ENCODE data around the gene TMTC4.

The TMTC4 gene

DNA sequence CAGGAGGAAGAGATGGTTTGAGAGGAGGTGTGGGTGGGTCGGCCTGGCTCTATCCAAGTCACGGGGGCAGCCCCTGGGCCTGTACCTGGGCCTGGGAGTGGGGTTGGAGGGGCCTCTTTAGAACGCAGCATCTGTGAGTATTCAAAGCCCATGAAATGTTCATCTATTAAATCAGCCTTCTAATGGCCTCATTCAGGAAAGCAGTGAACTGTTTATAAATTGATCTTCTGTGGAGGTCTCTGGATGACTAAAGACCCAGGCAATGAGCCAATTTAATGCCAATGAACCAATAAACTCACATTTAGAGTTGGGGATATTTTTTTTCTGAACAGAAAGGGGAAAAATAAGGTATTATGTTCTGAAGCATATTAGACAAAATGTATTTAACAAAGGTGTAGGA is 66.1 kb downstream of the TMTC4 start:
- no peak overlapping the region for H3K4me3 ChIP-seq (ENCODE audit: insufficient read depth, low read depth, low read length)
- no peaks in the 10 kb centered on the region for H3K9me3 ChIP-seq (ENCODE audit: control insufficient read depth, low read length)
- no peaks in the 10 kb centered on the region for H3K4me1 ChIP-seq (ENCODE audit: control insufficient read depth, insufficient read depth, low read length)
- 94% methylated on average over 3 of the region's 3 CpGs for WGBS, 2 experiments
- peaks cover 13% of the 10 kb centered on the region for H3K36me3 ChIP-seq (ENCODE audit: control insufficient read depth, insufficient read depth, low read length)
- no peaks in the 10 kb centered on the region for H3K27me3 ChIP-seq (ENCODE audit: control insufficient read depth, insufficient read depth, low read length, poor library complexity, severe bottlenecking)
- no peak overlapping the region for H3K27ac ChIP-seq (ENCODE audit: insufficient read depth, low read depth, low read length, poor library complexity, severe bottlenecking)

DNA sequence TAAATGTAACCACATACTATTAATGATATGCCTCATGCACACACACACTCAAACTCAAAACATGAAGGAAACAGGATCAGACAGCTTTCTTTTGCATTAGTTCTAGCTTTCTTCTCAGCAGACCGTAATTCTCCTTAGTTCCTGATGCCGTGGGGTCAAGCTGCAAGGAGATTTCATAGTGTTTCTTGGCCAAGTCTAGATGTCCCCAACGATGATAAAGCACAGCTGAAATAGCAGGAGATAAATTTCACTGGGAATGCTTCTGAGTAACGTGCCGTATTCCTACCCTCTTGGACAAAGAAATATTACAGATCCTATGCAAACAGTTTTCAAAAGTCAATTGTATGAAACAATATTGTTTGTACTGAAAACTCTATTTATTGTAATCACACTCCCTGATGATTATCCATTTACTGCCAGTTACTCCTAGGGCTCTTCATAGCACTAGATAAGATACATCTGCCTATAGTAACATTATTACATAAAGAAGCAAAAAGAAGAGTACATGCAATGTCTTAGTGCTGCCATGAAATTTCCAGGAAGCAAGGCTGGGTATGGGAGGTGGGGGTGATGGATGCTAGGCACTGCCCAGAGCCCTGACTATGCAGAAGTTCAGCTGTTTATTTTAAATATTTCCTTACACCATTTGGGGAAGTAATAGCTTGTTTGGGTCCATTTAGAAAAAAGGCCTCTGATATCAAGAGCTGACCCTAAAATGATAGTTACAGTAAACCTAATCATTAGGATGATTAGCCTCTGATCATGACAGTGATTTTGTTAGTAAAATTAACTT is 69.5 kb downstream of the TMTC4 start:
- H3K4me3 ChIP-seq (ENCODE audit: insufficient read depth, low read depth, low read length), result no peak overlapping the region
- WGBS, 2 experiments, result 95 to 98% methylated on average over 5 of the region's 5 CpGs
- H3K27ac ChIP-seq (ENCODE audit: insufficient read depth, low read depth, low read length, poor library complexity, severe bottlenecking), result no peak overlapping the region
- H3K36me3 ChIP-seq (ENCODE audit: control insufficient read depth, insufficient read depth, low read length), result peaks cover 7% of the 10 kb centered on the region
- no peaks in the 10 kb centered on the region for H3K27me3 ChIP-seq (ENCODE audit: control insufficient read depth, insufficient read depth, low read length, poor library complexity, severe bottlenecking)
- no peaks in the 10 kb centered on the region for H3K4me1 ChIP-seq (ENCODE audit: control insufficient read depth, insufficient read depth, low read length)
- no peaks in the 10 kb centered on the region for H3K9me3 ChIP-seq (ENCODE audit: control insufficient read depth, low read length)

DNA sequence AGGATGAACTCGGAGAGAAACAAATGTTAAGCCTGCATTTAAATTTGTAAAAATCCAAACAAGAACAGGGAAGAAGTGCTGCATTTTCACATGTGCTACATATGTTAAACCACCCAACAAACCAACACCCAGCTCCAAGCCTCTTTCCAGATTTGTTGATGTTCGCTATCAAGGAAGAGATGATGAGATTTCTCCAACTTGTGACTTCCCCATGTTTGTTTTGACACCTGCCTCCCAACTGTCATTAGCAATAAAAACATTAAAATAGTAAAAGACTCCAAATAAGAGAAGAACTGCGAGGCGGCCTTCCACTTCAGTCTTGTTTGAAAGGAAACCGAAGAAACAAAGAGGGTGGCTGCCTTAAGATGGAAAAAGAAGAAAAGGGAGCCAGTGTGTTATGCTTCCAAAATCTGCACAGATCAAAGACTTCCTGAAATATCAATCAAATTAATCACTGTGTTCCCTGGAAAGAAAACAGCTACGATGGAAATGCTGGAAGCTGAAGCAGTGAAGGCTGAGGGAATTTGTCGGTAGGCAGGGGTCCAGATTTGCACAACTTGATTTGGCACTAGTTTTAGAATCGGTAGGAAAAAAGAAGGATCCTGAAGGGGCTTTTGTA is 72.0 kb downstream of the TMTC4 start:
- Histone ChIP-seq H3K36me3 (ENCODE audit: control insufficient read depth, insufficient read depth, low read length) (peaks cover 4% of the 10 kb centered on the region), H3K9me3 (ENCODE audit: control insufficient read depth, low read length) (no peaks in the 10 kb centered on the region), H3K4me3 (ENCODE audit: insufficient read depth, low read depth, low read length) (no peak overlapping the region), H3K4me1 (ENCODE audit: control insufficient read depth, insufficient read depth, low read length) (no peaks in the 10 kb centered on the region), H3K27ac (ENCODE audit: insufficient read depth, low read depth, low read length, poor library complexity, severe bottlenecking) (no peak overlapping the region), H3K27me3 (ENCODE audit: control insufficient read depth, insufficient read depth, low read length, poor library complexity, severe bottlenecking) (no peaks in the 10 kb centered on the region)
- 89 to 90% methylated on average over 8 of the region's 8 CpGs for WGBS, 2 experiments

DNA sequence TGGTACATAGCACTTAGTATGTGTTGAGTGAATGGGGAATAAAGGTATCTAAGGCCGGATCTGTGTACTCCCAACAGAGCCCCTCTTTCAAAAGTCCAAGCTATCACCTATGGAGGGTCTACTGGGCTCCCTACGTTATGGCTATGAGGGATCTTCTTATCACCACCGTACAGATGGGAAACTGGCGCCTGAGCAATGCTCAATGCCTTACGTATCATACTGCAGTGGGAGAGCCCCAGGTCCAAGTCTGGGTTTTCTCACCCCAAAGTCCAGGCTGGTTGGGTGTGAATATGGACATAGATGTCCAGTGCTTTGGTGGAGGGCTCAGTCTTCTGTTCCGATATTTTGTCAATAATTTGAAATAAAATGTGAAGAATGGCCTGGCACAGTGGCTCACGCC is 72.9 kb downstream of the TMTC4 start:
- Histone ChIP-seq H3K27me3 (ENCODE audit: control insufficient read depth, insufficient read depth, low read length, poor library complexity, severe bottlenecking) (no peaks in the 10 kb centered on the region), H3K4me1 (ENCODE audit: control insufficient read depth, insufficient read depth, low read length) (no peaks in the 10 kb centered on the region), H3K9me3 (ENCODE audit: control insufficient read depth, low read length) (no peaks in the 10 kb centered on the region), H3K36me3 (ENCODE audit: control insufficient read depth, insufficient read depth, low read length) (peaks cover 3% of the 10 kb centered on the region), H3K4me3 (ENCODE audit: insufficient read depth, low read depth, low read length) (no peak overlapping the region), H3K27ac (ENCODE audit: insufficient read depth, low read depth, low read length, poor library complexity, severe bottlenecking) (no peak overlapping the region)
- 96 to 97% methylated on average over 7 of the region's 7 CpGs for WGBS, 2 experiments

DNA sequence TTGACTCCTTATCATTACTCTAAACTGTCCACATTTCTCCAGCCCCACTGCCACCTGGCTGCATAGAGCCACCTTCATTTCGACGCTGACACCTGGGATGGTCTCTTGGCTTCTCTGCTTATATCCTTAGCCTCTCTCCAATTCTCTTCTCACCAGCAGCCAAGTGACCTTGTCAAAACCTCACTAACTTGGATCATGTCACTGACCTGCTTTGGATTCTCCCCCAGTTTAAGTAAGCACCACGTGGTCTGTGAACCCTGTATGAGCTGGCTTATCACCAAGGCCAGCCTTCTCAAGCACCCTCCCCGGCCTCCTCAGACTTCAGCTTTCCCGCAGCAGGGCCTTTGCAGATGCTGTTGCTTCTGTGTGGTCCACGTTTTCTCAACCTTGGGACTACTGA is 73.7 kb downstream of the TMTC4 start:
- Histone ChIP-seq H3K27ac (ENCODE audit: insufficient read depth, low read depth, low read length, poor library complexity, severe bottlenecking) (no peak overlapping the region), H3K4me1 (ENCODE audit: control insufficient read depth, insufficient read depth, low read length) (no peaks in the 10 kb centered on the region), H3K9me3 (ENCODE audit: control insufficient read depth, low read length) (no peaks in the 10 kb centered on the region), H3K4me3 (ENCODE audit: insufficient read depth, low read depth, low read length) (no peak overlapping the region), H3K36me3 (ENCODE audit: control insufficient read depth, insufficient read depth, low read length) (no peaks in the 10 kb centered on the region), H3K27me3 (ENCODE audit: control insufficient read depth, insufficient read depth, low read length, poor library complexity, severe bottlenecking) (no peaks in the 10 kb centered on the region)
- 75 to 78% methylated on average over 5 to 6 of the region's 6 CpGs for WGBS, 2 experiments

DNA sequence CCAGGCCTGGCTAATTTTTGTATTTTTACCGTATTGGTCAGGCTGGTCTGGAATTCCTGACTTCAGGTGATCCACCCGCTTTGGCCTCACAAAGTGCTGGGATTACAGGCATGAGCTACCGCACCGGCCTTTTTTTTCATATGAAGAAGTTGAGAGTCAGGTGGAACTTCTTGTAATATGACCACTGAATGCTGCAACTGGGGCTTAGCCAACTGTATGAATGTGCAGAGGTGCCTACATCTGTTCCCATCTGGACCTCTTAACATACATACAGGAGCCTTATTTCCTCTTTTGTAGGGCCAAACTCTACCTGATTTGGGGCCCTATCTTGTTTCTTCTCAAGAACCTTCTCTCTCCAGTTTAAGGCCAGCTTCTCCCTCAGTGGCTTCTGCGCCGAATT is 74.1 kb downstream of the TMTC4 start:
- Histone ChIP-seq H3K9me3 (ENCODE audit: control insufficient read depth, low read length) (no peaks in the 10 kb centered on the region), H3K27me3 (ENCODE audit: control insufficient read depth, insufficient read depth, low read length, poor library complexity, severe bottlenecking) (no peaks in the 10 kb centered on the region), H3K27ac (ENCODE audit: insufficient read depth, low read depth, low read length, poor library complexity, severe bottlenecking) (no peak overlapping the region), H3K36me3 (ENCODE audit: control insufficient read depth, insufficient read depth, low read length) (no peaks in the 10 kb centered on the region), H3K4me1 (ENCODE audit: control insufficient read depth, insufficient read depth, low read length) (no peaks in the 10 kb centered on the region), H3K4me3 (ENCODE audit: insufficient read depth, low read depth, low read length) (no peak overlapping the region)
- 91 to 96% methylated on average over 6 of the region's 6 CpGs for WGBS, 2 experiments

DNA sequence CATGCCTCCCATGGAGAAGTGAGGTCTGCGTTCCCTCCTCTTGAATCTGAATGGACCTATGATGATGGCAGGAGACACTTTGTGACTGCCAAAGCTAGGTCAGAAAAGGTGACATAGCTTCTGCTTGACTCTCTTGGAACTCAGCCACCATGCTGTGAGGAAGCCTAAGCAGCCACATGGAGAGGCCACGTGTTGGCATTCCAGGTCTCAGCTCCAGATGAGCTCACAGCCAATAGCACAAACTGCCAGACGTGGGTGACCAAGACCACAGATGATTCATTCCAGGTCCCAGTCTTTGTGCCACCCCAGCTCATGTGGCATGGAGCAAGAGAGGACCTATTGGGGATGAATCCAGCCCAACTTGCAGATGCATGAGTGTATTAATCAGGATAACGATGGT is 77.3 kb downstream of the TMTC4 start:
- no peaks in the 10 kb centered on the region for H3K4me1 ChIP-seq (ENCODE audit: control insufficient read depth, insufficient read depth, low read length)
- H3K27me3 ChIP-seq (ENCODE audit: control insufficient read depth, insufficient read depth, low read length, poor library complexity, severe bottlenecking), result no peaks in the 10 kb centered on the region
- H3K27ac ChIP-seq (ENCODE audit: insufficient read depth, low read depth, low read length, poor library complexity, severe bottlenecking), result no peak overlapping the region
- H3K4me3 ChIP-seq (ENCODE audit: insufficient read depth, low read depth, low read length), result no peak overlapping the region
- 94 to 96% methylated on average over 4 of the region's 4 CpGs for WGBS, 2 experiments
- no peaks in the 10 kb centered on the region for H3K36me3 ChIP-seq (ENCODE audit: control insufficient read depth, insufficient read depth, low read length)
- H3K9me3 ChIP-seq (ENCODE audit: control insufficient read depth, low read length), result no peaks in the 10 kb centered on the region

DNA sequence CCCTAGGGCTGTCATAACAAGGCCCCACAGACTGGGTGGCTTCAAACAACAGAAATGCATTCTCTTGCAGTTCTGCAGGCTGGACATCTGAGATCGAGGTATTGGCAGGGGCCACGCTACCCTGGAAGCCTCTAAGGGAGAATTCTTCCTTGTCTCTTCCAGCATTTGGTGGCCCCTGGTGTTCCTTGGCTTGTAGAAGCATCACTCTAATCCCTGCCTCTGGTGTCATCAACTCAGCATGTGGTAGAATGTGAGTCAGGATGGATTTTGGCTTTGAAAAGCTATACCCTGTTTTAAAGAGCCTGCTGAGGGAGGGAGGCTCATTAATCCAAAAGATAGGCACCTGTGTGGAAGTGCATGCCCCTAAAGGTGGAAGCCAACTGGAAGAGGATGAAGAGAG is 78.1 kb downstream of the TMTC4 start:
- Histone ChIP-seq H3K4me1 (ENCODE audit: control insufficient read depth, insufficient read depth, low read length) (no peaks in the 10 kb centered on the region), H3K27me3 (ENCODE audit: control insufficient read depth, insufficient read depth, low read length, poor library complexity, severe bottlenecking) (no peaks in the 10 kb centered on the region), H3K36me3 (ENCODE audit: control insufficient read depth, insufficient read depth, low read length) (no peaks in the 10 kb centered on the region), H3K27ac (ENCODE audit: insufficient read depth, low read depth, low read length, poor library complexity, severe bottlenecking) (no peak overlapping the region), H3K4me3 (ENCODE audit: insufficient read depth, low read depth, low read length) (no peak overlapping the region), H3K9me3 (ENCODE audit: control insufficient read depth, low read length) (no peaks in the 10 kb centered on the region)
- 92% methylated on average over 2 of the region's 2 CpGs for WGBS, 2 experiments

DNA sequence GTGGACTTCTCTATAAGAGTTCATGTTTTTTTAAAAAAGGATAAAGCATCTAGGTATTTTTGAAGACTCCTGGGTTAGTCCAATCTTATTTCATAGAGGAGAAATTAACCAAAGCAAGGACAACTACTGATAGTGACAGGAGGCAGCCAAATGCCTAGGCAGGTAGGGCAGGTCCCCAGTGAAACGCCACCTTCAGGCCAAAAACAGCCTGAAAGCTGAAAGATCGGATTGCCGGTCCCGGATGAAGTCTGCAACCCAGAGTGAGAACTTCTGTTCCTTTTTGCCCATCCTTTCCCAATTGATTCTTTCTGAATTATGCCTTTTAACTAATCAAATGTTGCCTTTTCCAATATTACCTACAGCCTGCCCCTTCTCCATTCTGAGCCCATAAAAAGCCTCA is 79.9 kb downstream of the TMTC4 start:
- no peaks in the 10 kb centered on the region for H3K4me1 ChIP-seq (ENCODE audit: control insufficient read depth, insufficient read depth, low read length)
- no peak overlapping the region for H3K4me3 ChIP-seq (ENCODE audit: insufficient read depth, low read depth, low read length)
- no peaks in the 10 kb centered on the region for H3K36me3 ChIP-seq (ENCODE audit: control insufficient read depth, insufficient read depth, low read length)
- no peaks in the 10 kb centered on the region for H3K27me3 ChIP-seq (ENCODE audit: control insufficient read depth, insufficient read depth, low read length, poor library complexity, severe bottlenecking)
- H3K27ac ChIP-seq (ENCODE audit: insufficient read depth, low read depth, low read length, poor library complexity, severe bottlenecking), result no peak overlapping the region
- WGBS, 2 experiments, result 54% methylated on average over 4 of the region's 4 CpGs
- no peaks in the 10 kb centered on the region for H3K9me3 ChIP-seq (ENCODE audit: control insufficient read depth, low read length)

DNA sequence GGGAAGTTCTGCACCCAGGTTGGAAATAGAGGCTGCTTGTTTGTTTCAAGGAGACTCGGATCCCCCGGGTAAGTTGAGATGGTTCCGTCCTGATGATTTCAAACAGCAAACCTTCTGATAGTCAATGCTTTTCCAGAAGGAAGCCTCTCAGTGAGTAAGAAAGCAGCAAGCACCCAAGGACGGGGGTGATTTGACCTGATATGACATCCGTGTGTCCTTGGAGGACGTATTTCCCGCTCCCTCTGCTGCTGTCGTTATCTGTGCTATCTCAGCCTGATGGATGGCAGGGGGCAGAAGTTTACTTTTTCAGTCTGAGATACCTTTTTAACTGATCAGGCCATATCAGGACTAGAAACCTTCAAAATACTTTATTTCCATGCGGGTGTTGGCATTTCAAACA is 80.3 kb downstream of the TMTC4 start:
- Histone ChIP-seq H3K27me3 (ENCODE audit: control insufficient read depth, insufficient read depth, low read length, poor library complexity, severe bottlenecking) (no peaks in the 10 kb centered on the region), H3K4me3 (ENCODE audit: insufficient read depth, low read depth, low read length) (no peak overlapping the region), H3K4me1 (ENCODE audit: control insufficient read depth, insufficient read depth, low read length) (no peaks in the 10 kb centered on the region), H3K36me3 (ENCODE audit: control insufficient read depth, insufficient read depth, low read length) (no peaks in the 10 kb centered on the region), H3K27ac (ENCODE audit: insufficient read depth, low read depth, low read length, poor library complexity, severe bottlenecking) (no peak overlapping the region), H3K9me3 (ENCODE audit: control insufficient read depth, low read length) (no peaks in the 10 kb centered on the region)
- 92 to 95% methylated on average over 8 to 9 of the region's 9 CpGs for WGBS, 2 experiments

Data from ectodermal cell (in vitro differentiated cells).